Suppressor macrophage (primary cell): ENCODE data around the gene FAM185A.
"Not testable (repeated sequence)": the region's sequence is repeated elsewhere in the genome, so short reads cannot be mapped to it uniquely, and the experiment has no call there.

Experiments
- DNase-seq, 4 experiments: peaks; one replicate each; pipeline ENCODE4 v3.0.0-alpha.2; 2020 to 2022
- total RNA-seq, 17 experiments: gene quantifications; one replicate each; lab custom pipeline; 2026; ENCODE audit warnings: mixed read lengths in 6 of 17, inconsistent platforms in 3 of 17; lab: John Stamatoyannopoulos, UW

FAM185A gene
- 0.85 to 5.5 (median 3.6) reads per million in 17 experiments for total RNA-seq

- DNase-seq: peak; percentile 97 to 99 (median 98)
These were observed at the start of gene FAM185A for GRCh38 chr7:102748605-102749444. TSS of gene FAM185A (plus strand) at chr7:102748999. CDS start at chr7:102749208, 209 bp downstream.

- DNase-seq: peak; percentile 38 to 78 (median 55)
These were observed 35.6 kb upstream of the FAM185A start for GRCh38 chr7:102713011-102713690.

GRCh38 chr7:102713691-102714080 lies 35.1 kb upstream of the FAM185A start:
- DNase-seq: not testable (repeated sequence)

- DNase-seq: not testable (repeated sequence)
These were observed 33.9 kb upstream of the FAM185A start for GRCh38 chr7:102714774-102715522.

- DNase-seq: peak in 1 of 4 experiments; percentile 7
These were observed 33.1 kb upstream of the FAM185A start for GRCh38 chr7:102715718-102716117.

GRCh38 chr7:102718491-102718890 lies 30.3 kb upstream of the FAM185A start:
- peak; percentile 12 to 54 (median 33) for DNase-seq

DNA sequence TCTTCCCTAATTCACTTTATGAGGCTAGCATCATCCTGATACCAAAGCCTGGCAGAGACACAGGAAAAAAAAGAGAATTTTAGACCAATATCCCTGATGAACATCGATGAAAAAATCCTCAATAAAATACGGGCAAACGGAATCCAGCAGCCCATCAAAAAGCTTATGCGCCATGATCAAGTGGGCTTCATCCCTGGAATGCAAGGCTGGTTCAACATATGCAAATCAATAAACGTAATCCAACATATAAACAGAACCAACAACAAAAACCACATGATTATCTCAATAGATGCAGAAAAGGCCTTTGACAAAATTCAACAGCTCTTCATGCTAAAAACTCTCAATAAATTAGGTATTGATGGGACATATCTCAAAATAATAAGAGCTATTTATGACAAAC lies 22.6 kb upstream of the FAM185A start:
- DNase-seq: not testable (repeated sequence)

- DNase-seq: not testable (repeated sequence)
These were observed 19.1 kb upstream of the FAM185A start for GRCh38 chr7:102729670-102730069.

DNA sequence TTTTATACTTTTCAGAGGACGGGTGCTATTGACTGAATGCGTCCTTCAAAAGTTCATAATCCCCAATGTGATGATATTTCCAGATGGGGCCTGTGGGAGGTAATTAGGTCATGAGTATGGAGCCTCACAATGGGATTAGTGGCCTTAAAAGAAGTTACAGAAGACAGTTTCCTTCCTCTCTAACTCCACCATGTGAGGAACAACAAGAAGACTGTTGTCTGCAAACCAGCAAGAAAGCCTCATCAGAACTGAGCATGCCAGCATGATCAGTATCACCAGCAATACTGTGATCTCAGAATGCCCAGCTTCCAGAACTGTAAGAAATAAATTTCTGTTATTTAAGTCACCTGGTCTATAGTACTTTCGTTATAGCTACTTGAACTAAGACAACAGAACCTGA lies 18.4 kb upstream of the FAM185A start:
- peak in 2 of 4 experiments; percentile 10 to 26 for DNase-seq

DNA sequence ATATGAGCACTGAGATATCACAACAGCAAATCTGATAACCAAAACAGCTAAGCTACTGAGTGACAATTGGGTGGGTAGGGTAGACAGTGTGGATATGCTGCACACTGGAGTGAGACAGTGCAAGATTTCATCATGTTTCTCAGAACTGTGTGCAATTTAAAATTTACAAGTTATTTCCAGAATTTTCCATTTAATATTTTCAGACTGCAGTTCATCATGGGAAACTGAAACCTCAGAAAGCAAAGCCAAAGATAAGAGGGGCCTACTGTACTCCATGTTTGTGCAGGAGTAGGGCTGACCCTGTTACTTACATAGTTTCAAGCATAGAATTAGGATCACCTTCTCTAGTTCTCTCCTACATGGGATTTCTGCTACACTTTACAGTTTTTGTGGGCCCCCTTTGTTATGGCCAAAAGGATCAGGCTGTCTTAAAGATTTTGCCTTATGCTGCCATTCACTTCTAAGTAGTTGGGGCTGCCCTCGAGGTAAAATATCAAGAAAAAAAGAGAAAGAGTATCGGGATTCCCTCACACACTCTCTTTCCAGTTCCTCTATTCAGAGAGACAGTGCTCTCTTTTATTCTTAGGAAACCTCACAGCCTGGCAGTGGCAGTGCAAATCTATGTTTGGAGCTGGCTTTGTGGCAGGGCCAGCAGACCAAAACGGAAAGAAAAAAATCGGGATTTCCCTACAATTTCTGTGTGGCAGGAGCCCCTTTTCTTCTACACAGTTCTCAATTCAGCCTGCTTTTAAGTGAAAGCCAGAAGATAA lies 6.6 kb upstream of the FAM185A start:
- peak; percentile 11 to 48 (median 28) for DNase-seq

DNA sequence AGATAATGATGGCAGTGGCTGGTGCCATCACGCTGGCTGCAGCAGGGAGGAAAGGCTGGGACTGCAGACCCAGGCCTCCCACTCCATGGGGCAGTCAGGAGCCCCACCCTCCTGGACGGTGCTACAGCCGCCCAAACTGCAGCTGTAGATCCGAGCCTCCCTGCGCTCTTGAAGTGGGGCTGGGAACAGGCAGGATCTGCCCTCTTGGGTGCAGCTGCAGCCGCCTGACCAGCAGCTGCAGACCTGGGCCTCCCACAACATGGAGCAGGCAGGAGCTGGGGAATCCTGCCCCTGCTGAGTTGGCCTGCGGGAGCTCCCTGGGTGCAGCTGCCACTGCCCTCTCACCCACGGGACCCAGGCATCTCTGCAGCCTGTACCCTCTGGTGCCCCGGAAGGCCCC lies 4.9 kb upstream of the FAM185A start:
- DNase-seq: not testable (repeated sequence)

DNA sequence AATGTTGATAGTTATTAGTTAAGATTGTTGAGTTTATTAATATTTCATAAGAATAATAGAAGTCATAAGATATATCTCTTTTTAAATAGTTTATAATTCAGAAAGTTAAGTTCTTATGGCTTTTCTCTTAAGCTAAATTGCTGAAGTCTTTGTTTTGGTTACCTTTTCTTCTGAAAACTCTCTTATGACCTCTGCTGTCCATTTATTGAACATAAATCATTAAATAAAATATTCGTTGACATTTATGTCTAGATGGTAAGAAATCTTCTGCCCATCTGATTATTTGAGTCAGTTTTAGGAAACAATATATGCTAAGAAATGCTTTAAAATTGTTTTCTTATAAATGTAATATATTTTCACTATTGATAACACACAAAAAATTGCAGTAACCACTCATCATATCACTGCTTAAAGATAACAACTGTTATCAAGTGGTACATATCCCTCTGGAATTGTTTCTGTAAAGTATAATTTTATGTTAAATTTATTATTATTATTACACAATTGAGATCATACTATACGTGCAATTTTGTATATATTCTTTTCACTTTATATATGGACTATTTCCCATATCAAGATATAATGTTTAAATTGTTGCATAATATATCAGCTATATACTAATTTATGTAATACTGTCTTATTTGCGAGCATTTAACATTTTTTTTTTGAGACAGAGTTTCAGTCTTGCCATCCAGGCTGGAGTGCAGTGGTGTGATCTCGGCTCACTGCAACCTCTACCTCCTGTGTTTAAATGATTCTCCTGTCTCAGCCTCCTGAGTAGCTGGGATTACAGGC lies 3.1 kb upstream of the FAM185A start:
- DNase-seq: peak in 2 of 4 experiments; percentile 29 to 44

GRCh38 chr7:102749445-102749786 lies 617 bp downstream of the FAM185A start:
- not testable (repeated sequence) for DNase-seq

DNA sequence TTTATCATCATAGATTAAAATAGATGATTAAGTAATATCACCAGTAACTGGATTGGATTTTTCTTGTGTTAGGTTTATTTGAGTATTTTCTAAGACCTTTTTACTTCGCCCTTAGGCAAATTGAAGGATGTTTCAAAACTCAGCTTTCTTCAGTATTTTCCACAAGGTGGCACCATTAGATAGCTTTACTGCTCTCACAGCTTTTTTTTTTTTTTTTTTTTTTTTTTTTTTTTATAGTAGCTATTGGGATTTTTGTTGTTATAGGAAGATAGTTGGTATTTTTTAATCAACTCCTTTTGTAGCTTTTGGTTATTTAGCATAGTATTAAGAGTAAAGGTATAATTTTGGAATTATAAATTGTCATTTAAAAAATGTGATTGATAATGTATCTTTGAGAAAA lies 9.4 kb downstream of the FAM185A start:
- peak in 2 of 4 experiments; percentile 16 to 36 for DNase-seq

DNA sequence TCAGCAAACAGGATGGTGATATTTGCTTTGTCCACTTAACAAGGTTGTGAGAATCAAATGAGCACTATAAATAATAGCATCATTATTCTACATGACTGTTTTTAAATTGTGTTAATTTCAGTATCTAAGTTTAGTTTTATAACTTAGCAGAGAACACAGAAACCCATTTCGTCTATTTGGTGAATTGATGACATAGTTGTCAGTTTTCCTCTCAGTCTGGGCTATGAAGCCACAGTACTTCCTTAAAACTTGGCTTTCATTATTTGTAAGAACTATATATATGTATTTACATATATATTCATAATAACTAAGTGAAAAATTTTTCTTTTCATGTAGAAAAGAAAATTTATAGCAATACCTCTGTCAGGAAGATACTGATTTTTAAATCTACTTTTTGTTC lies 11.1 kb downstream of the FAM185A start:
- DNase-seq: peak; percentile 2 to 39 (median 16)

- DNase-seq: not testable (repeated sequence)
These were observed 12.4 kb downstream of the FAM185A start for GRCh38 chr7:102761234-102761633.

DNA sequence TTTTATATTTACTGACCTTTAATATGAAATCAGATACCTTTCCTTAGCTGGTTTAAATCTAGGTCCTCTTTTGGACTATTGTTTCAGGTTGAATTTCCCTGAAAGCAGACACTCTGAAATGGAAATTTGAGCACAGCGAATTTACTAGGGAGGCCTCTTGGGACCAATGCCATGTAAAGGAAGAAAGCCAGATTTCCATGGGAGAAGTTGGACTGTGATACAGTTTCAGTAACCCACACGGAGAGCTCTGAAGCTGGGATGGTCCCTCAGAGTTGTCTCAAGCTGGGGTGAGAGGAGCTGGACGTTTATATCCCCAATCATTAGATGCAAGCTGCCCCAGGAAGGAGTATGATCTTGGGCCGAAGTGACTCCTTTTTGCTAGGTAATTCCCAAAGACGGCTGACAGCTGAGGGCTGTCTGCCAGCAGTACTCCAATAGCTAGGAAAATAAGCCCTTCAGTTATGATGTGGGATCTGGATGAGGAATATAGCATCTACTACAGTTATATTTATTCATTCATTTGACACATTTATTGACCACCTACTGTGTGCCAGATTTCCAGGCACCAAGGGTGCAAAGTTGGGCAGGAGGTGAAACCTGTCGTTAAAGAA lies 14.6 kb downstream of the FAM185A start:
- DNase-seq: not testable (repeated sequence)

DNA sequence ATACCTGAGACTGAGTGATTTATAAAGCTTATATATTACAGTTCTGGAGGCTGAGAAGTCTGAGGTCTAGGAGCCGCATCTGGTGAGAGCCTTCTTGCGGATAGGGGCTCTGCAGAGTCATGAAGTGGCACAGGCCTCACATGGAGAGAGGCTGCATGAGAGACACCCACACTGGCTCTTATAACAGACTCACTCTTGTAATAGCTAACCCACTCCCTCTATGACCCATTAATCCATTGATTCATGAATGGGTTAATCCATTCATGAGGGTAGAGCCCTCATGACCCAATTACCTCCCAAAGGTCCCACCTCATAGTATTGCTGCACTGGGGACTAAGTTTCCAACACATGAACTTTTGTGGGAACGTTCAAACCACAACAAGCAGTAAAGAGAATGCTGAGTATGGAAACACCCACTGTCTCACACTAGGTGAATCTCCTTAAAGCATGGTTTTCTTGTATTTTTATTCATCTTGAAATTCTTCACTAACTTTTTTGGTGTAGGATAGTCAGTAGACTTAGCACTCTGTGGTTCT lies 20.9 kb downstream of the FAM185A start:
- not testable (repeated sequence) for DNase-seq

DNA sequence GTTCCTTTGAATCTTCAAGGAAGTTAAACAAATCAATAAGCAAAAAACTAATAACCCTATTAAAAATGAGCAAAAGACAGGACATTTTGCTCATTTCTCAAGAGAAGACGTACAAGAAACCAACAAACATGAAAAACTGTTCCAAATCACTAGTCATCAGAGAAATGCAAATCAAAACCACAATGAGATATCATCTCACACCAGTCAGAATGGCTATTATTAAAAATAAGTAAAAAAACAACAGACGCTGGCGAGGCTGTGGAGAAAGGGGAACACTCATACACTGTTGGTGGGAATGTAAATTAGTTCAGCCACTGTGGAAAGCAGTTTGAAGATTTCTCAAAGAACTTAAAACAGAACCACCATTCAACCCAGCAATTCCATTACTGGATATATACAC lies 21.7 kb downstream of the FAM185A start:
- DNase-seq: not testable (repeated sequence)

GRCh38 chr7:102776217-102776616 lies 27.4 kb downstream of the FAM185A start:
- peak in 1 of 4 experiments; percentile 11 for DNase-seq
